Measurements from ENCODE around the gene PLD6. TPM values are rescaled to one million over a fixed set of nuclear protein-coding genes. Genes with fewer than 3 reads are reported as not detected.
"Not testable (repeated sequence)": the region's sequence is repeated elsewhere in the genome, so short reads cannot be mapped to it uniquely, and the experiment has no call there.

PLD6 gene
- total RNA-seq, 1 experiment from 2014 or later: 0.09 TPM

GRCh38 chr17:17186051-17186450 lies 20.1 kb downstream of the PLD6 start:
- Mint-ChIP-seq H3K36me3 (ENCODE audit: insufficient read depth in 1 of 3, low read depth in 3 of 3) (peaks cover 0 to 32% (median 16%) of the 10 kb centered on the region in 3 experiments; a peak in 5 of 7 replicates), H3K4me1 (peaks cover 8 to 20% of the 10 kb centered on the region in 2 experiments), H3K9me3 (no peaks in the 10 kb centered on the region), H3K27ac (peak overlapping the region in 1 of 3 experiments; percentile 73; a peak in 2 of 7 replicates), H3K4me3 (no peak overlapping the region), H3K27me3 (ENCODE audit: low read depth) (no peaks in the 10 kb centered on the region)
- Histone ChIP-seq H3K4ac (ENCODE audit: low read depth, low read length) (no peak overlapping the region), H2BK15ac (ENCODE audit: low read depth, low read length) (no peak overlapping the region), H2BK20ac (ENCODE audit: low read depth, low read length, poor library complexity, severe bottlenecking) (no peak overlapping the region), H3K9me3 (ENCODE audit: control insufficient read depth, low read depth, low read length) (no peaks in the 10 kb centered on the region), H3K18ac (ENCODE audit: insufficient read length, low read depth, low read length) (no peak overlapping the region), H3K9ac (ENCODE audit: extremely low read depth, insufficient read length, low read length) (no peak overlapping the region), H3K79me1 (ENCODE audit: insufficient read depth, low read depth, low read length, poor library complexity, severe bottlenecking) (no peaks in the 10 kb centered on the region), H3T11ph (ENCODE audit: low read length) (no peak overlapping the region), H3K27ac (ENCODE audit: insufficient read length, low read depth, low read length) (no peak overlapping the region), H3K23me2 (ENCODE audit: insufficient read length, low read depth, low read length, poor library complexity, severe bottlenecking) (no peaks in the 10 kb centered on the region), H2AFZ (ENCODE audit: low read length) (no peak overlapping the region), H4K5ac (ENCODE audit: insufficient read length, low read depth, low read length) (no peak overlapping the region), H2AK5ac (ENCODE audit: insufficient read length, low read length) (no peak overlapping the region), H2BK12ac (ENCODE audit: insufficient read length, low read depth, low read length) (no peak overlapping the region), H3K79me2 (ENCODE audit: insufficient read depth, low read length) (no peaks in the 10 kb centered on the region), H4K8ac (replicated peaks; ENCODE audit: insufficient read length, low read depth, low read length) (no peak overlapping the region), H3K4me2 (ENCODE audit: insufficient read depth, insufficient read length, low read length) (no peak overlapping the region), H2BK120ac (ENCODE audit: low read depth, low read length, poor library complexity, severe bottlenecking) (no peak overlapping the region), H4K91ac (ENCODE audit: insufficient read length, low read depth, low read length) (no peak overlapping the region), H4K20me1 (ENCODE audit: control insufficient read depth, insufficient read depth, insufficient read length) (no peaks in the 10 kb centered on the region), H3K4me1 (ENCODE audit: insufficient read depth, low read length) (no peaks in the 10 kb centered on the region), H3K14ac (ENCODE audit: insufficient read depth, low read length) (no peak overlapping the region), H3K23ac (ENCODE audit: insufficient read length, low read depth, low read length) (no peak overlapping the region), H3K56ac (ENCODE audit: insufficient read length, low read depth, low read length) (no peak overlapping the region), H2BK5ac (ENCODE audit: insufficient read length, low read length) (no peak overlapping the region), H3K27me3 (ENCODE audit: insufficient read depth, low read length) (no peaks in the 10 kb centered on the region)
- no CpG with 5 or more reads among the region's 3 CpGs for whole genome bisulfite sequencing (ENCODE audit: extremely low coverage, insufficient read length, low lambda C conversion rate)
- no peak for DNase-seq
- TF ChIP-seq, protein P1, sequence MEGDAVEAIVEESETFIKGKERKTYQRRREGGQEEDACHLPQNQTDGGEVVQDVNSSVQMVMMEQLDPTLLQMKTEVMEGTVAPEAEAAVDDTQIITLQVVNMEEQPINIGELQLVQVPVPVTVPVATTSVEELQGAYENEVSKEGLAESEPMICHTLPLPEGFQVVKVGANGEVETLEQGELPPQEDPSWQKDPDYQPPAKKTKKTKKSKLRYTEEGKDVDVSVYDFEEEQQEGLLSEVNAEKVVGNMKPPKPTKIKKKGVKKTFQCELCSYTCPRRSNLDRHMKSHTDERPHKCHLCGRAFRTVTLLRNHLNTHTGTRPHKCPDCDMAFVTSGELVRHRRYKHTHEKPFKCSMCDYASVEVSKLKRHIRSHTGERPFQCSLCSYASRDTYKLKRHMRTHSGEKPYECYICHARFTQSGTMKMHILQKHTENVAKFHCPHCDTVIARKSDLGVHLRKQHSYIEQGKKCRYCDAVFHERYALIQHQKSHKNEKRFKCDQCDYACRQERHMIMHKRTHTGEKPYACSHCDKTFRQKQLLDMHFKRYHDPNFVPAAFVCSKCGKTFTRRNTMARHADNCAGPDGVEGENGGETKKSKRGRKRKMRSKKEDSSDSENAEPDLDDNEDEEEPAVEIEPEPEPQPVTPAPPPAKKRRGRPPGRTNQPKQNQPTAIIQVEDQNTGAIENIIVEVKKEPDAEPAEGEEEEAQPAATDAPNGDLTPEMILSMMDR (conservative IDR thresholded peaks at IDR 0.05): no peak

DNA sequence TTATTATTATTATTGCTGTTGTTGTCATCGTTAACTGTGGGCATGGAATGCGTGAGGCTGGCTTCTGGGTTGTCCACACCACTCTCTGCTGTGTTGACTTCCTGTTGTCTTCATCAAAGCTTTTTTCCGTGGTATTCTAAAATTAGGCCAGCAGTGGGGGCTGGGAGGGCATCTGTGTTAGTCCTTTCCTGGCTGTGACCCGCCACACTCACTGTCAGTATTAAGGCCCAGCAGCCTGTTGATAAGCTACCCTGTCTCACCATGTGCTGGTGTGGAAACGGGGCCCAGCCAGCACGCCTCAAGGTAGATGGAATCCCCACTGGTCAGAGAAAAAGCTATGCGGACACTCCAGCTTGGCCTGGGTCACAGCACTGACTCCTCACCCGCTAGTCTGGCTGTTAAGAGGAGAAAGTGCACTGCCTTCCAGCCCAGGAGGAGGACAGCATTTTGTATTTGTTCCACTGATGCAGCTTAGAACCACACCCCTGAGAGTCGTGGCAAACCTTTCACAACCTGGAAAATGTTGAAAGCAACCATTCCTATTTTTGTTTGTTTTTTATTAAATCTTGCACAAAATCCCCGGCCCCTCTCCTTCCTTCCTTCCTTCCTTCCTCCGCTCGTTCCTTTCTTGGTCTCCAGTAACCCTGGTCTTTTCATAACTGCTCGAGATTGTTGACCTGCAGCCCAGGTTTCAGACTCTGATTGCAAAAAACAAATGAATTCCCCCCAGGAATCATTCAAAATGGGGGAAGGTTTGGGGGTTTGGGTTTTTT lies 21.0 kb downstream of the PLD6 start:
- H3T11ph ChIP-seq (ENCODE audit: low read length); H4K5ac ChIP-seq (ENCODE audit: insufficient read length, low read depth, low read length); H4K20me1 ChIP-seq (ENCODE audit: control insufficient read depth, insufficient read depth, insufficient read length); H4K8ac ChIP-seq (replicated peaks; ENCODE audit: insufficient read length, low read depth, low read length); H2BK5ac ChIP-seq (ENCODE audit: insufficient read length, low read length); H3K4ac ChIP-seq (ENCODE audit: low read depth, low read length); H3K79me2 ChIP-seq (ENCODE audit: insufficient read depth, low read length); H3K27ac ChIP-seq (ENCODE audit: insufficient read length, low read depth, low read length); DNase-seq; H3K9me3 ChIP-seq (ENCODE audit: control insufficient read depth, low read depth, low read length); H3K23me2 ChIP-seq (ENCODE audit: insufficient read length, low read depth, low read length, poor library complexity, severe bottlenecking); H3K27me3 Mint-ChIP-seq (ENCODE audit: low read depth); H3K18ac ChIP-seq (ENCODE audit: insufficient read length, low read depth, low read length); H2AK5ac ChIP-seq (ENCODE audit: insufficient read length, low read length); H4K91ac ChIP-seq (ENCODE audit: insufficient read length, low read depth, low read length); H2AFZ ChIP-seq (ENCODE audit: low read length); H3K9me3 Mint-ChIP-seq; H2BK12ac ChIP-seq (ENCODE audit: insufficient read length, low read depth, low read length); H2BK20ac ChIP-seq (ENCODE audit: low read depth, low read length, poor library complexity, severe bottlenecking); H3K4me1 ChIP-seq (ENCODE audit: insufficient read depth, low read length); H3K9ac ChIP-seq (ENCODE audit: extremely low read depth, insufficient read length, low read length); H3K4me3 Mint-ChIP-seq; H3K79me1 ChIP-seq (ENCODE audit: insufficient read depth, low read depth, low read length, poor library complexity, severe bottlenecking); H3K23ac ChIP-seq (ENCODE audit: insufficient read length, low read depth, low read length); H3K27me3 ChIP-seq (ENCODE audit: insufficient read depth, low read length); H3K56ac ChIP-seq (ENCODE audit: insufficient read length, low read depth, low read length); H3K14ac ChIP-seq (ENCODE audit: insufficient read depth, low read length); H3K4me2 ChIP-seq (ENCODE audit: insufficient read depth, insufficient read length, low read length); H2BK120ac ChIP-seq (ENCODE audit: low read depth, low read length, poor library complexity, severe bottlenecking); H2BK15ac ChIP-seq (ENCODE audit: low read depth, low read length): not testable (repeated sequence)
- WGBS (ENCODE audit: extremely low coverage, insufficient read length, low lambda C conversion rate): no CpG with 5 or more reads among the region's 13 CpGs
- Mint-ChIP-seq H3K4me1 (peaks cover 8 to 20% of the 10 kb centered on the region in 2 experiments), H3K36me3 (ENCODE audit: insufficient read depth in 1 of 3, low read depth in 3 of 3) (peaks cover 5 to 40% (median 25%) of the 10 kb centered on the region in 3 experiments; a peak in 6 of 7 replicates), H3K27ac (peak overlapping the region; percentile 44 to 90 (median 77))

All from H9 (cell line).